GM23338 (cell line): ENCODE results near the gene CELF2.

ENCODE experiments used
- CTCF ChIP-seq, 2 experiments: fragments of 200-600 bp in 1 of 2; sonication (generic) in 1 of 2; conservative IDR thresholded peaks; 2 replicates each; pipeline versions ENCODE4 v1.5.1 to v1.6.1; 2016 to 2017; ENCODE audit warnings: antibody characterized with exemption in 2 of 2, low read depth in 2 of 2, mild to moderate bottlenecking in 2 of 2, moderate library complexity in 1 of 2
- EZH2 ChIP-seq: fragments of 200-600 bp; sonication (generic); IDR thresholded peaks from one replicate; pipeline ENCODE4 v1.8.0; 2017; ENCODE audit warnings: antibody characterized with exemption, mild to moderate bottlenecking, low read depth; ENCODE audit not compliant: unreplicated experiment
- EZH2phosphoT487 ChIP-seq: fragments of 200-600 bp; sonication (generic); IDR thresholded peaks from one replicate; pipeline ENCODE4 v1.8.1; 2018; ENCODE audit warnings: antibody characterized with exemption; ENCODE audit not compliant: unreplicated experiment
- POLR2AphosphoS5 ChIP-seq: IDR thresholded peaks from 2 replicates; pipeline ENCODE4 v1.6.1; 2016; ENCODE audit warnings: antibody characterized with exemption, low read depth
- ZNF331 ChIP-seq: fragments of 250-450 bp; sonication (Bioruptor Pico); IDR thresholded peaks from 2 replicates; pipeline ENCODE4 v1.5.0; 2020; ENCODE audit warnings: low read depth, mild to moderate bottlenecking, moderate library complexity

GRCh38 chr10:11224321-11224720 is 206.6 kb downstream of the CELF2 start:
- no peak for TF ChIP-seq ZNF331 (CRISPR knock-in tag)
- TF ChIP-seq CTCF (conservative IDR thresholded peaks at IDR 0.05; ENCODE audit: low read depth in 2 of 2) = no peak
- TF ChIP-seq POLR2AphosphoS5 = no peak
- no peak for TF ChIP-seq EZH2
- no peak for TF ChIP-seq EZH2phosphoT487
